ENCODE data around the gene CAMTA1. TPM values are rescaled to one million over a fixed set of nuclear protein-coding genes. Genes with fewer than 3 reads are reported as not detected.

Gene CAMTA1
- polyA plus RNA-seq, 1 experiment, result 23.1 TPM

- TF ChIP-seq, protein P1, sequence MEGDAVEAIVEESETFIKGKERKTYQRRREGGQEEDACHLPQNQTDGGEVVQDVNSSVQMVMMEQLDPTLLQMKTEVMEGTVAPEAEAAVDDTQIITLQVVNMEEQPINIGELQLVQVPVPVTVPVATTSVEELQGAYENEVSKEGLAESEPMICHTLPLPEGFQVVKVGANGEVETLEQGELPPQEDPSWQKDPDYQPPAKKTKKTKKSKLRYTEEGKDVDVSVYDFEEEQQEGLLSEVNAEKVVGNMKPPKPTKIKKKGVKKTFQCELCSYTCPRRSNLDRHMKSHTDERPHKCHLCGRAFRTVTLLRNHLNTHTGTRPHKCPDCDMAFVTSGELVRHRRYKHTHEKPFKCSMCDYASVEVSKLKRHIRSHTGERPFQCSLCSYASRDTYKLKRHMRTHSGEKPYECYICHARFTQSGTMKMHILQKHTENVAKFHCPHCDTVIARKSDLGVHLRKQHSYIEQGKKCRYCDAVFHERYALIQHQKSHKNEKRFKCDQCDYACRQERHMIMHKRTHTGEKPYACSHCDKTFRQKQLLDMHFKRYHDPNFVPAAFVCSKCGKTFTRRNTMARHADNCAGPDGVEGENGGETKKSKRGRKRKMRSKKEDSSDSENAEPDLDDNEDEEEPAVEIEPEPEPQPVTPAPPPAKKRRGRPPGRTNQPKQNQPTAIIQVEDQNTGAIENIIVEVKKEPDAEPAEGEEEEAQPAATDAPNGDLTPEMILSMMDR (IDR thresholded peaks at IDR 0.05; ENCODE audit: insufficient read depth, low read depth, low read length), result no peak
- H3K36me3 ChIP-seq (ENCODE audit: control insufficient read depth, insufficient read depth, low read length), result no peaks in the 10 kb centered on the region
- ChIA-PET POLR2A (no interaction called here), CTCF (no interaction called here)
- H3K27me3 ChIP-seq (ENCODE audit: control insufficient read depth, insufficient read depth, low read length), result no peaks in the 10 kb centered on the region
- no peak for DNase-seq (ENCODE audit: low read depth)
- no peak overlapping the region for H3K4me3 ChIP-seq (ENCODE audit: low read depth, low read length)
Observed at GRCh38 chr1:6969106-6969505, 183.9 kb downstream of the CAMTA1 start.

DNA sequence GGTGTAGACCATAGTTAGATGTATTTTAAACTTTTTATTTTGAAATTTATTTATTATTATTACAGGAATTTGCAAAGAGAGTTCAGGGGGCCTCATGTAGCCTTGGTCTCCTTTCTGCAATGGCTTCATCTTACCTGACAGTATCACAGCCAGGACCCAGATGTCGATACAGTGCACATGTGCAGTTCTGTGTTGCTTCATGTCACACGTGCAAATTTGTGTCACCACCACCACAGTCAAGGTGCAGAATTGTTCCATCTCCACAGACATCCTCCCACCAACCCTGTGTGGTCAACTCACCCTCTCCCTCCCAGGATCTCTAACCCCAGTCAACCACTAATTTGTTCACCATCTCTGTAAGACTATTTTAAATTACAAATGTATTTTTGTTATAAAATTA lies 184.5 kb downstream of the CAMTA1 start:
- H3K4me3 ChIP-seq (ENCODE audit: low read depth, low read length), result no peak overlapping the region
- ChIA-PET POLR2A (no interaction called here), CTCF (no interaction called here)
- no peaks in the 10 kb centered on the region for H3K27me3 ChIP-seq (ENCODE audit: control insufficient read depth, insufficient read depth, low read length)
- TF ChIP-seq, protein P1 (IDR thresholded peaks at IDR 0.05; ENCODE audit: insufficient read depth, low read depth, low read length), result no peak
- H3K36me3 ChIP-seq (ENCODE audit: control insufficient read depth, insufficient read depth, low read length), result no peaks in the 10 kb centered on the region
- no peak for DNase-seq (ENCODE audit: low read depth)

GRCh38 chr1:6970221-6970620 lies 185.0 kb downstream of the CAMTA1 start:
- Histone ChIP-seq H3K36me3 (ENCODE audit: control insufficient read depth, insufficient read depth, low read length) (no peaks in the 10 kb centered on the region), H3K4me3 (ENCODE audit: low read depth, low read length) (no peak overlapping the region), H3K27me3 (ENCODE audit: control insufficient read depth, insufficient read depth, low read length) (no peaks in the 10 kb centered on the region)
- no peak for DNase-seq (ENCODE audit: low read depth)
- ChIA-PET CTCF (no interaction called here), POLR2A (no interaction called here)
- TF ChIP-seq, protein P1 (IDR thresholded peaks at IDR 0.05; ENCODE audit: insufficient read depth, low read depth, low read length), result no peak

DNA sequence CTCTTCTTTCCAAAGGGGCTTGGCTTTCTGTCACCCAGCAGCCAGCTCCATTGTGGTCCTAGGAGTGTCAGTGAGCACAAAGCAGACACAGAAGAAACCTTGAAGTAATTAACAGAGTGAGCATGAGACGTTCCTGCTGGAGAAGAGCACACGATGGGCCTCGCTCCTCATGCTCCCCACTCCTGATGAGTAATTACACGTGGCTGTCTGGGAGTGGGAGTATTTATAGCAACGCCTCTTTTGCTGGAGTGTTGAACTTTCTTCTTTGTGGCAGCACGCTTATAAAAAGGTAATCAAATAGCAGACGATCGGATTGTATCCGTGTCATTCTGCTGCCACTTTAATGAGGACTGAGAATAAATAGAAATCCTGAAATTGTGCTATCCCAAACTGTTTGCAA lies 185.8 kb downstream of the CAMTA1 start:
- ChIA-PET CTCF (no interaction called here), POLR2A (no interaction called here)
- no peak overlapping the region for H3K4me3 ChIP-seq (ENCODE audit: low read depth, low read length)
- DNase-seq (ENCODE audit: low read depth), result no peak
- no peaks in the 10 kb centered on the region for H3K36me3 ChIP-seq (ENCODE audit: control insufficient read depth, insufficient read depth, low read length)
- H3K27me3 ChIP-seq (ENCODE audit: control insufficient read depth, insufficient read depth, low read length), result no peaks in the 10 kb centered on the region; the same call in 1 of the 2 replicates
- TF ChIP-seq, protein P1 (IDR thresholded peaks at IDR 0.05; ENCODE audit: insufficient read depth, low read depth, low read length), result no peak

DNA sequence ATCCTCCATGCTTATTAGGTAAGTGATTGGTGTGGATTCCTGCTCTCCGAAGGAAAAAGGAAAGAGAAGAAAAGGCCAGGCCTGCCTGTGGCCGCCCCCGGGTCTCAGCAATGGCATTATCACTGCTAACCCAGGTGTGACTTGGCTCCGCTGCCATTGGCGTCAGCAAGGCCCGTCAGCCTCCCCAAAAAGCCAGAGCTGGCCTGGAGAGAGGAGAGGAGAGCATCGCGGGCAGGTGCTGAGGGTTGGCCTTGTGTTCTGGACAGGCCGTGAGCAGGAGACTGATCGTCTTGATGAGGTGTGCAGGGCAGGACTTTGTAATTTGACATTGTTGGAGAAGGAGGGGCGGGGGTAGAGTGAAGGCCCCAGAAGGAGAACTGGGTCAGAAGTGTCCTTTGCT lies 186.4 kb downstream of the CAMTA1 start:
- H3K4me3 ChIP-seq (ENCODE audit: low read depth, low read length), result no peak overlapping the region
- H3K36me3 ChIP-seq (ENCODE audit: control insufficient read depth, insufficient read depth, low read length), result no peaks in the 10 kb centered on the region
- ChIA-PET CTCF (interaction anchor here (0.6 kb wide), 1 partner anchor 19 kb away, joined by 5 read pairs; no protein-coding TSS in a partner anchor), POLR2A (no interaction called here)
- TF ChIP-seq, protein P1 (IDR thresholded peaks at IDR 0.05; ENCODE audit: insufficient read depth, low read depth, low read length), result no peak
- H3K27me3 ChIP-seq (ENCODE audit: control insufficient read depth, insufficient read depth, low read length), result no peaks in the 10 kb centered on the region; the same call in 1 of the 2 replicates
- DNase-seq (ENCODE audit: low read depth), result no peak
